ENCODE results near the gene NSMCE1.

Gene NSMCE1

GRCh38 chr16:27229891-27230470 lies 38.6 kb downstream of the NSMCE1 start:
- DNase-seq = no peak

- peak; percentile 68 to 90 for DNase-seq
Measured at GRCh38 chr16:27228621-27229501, 39.7 kb downstream of the NSMCE1 start.

- no peak for DNase-seq
Measured at GRCh38 chr16:27228045-27228444, 40.5 kb downstream of the NSMCE1 start.

GRCh38 chr16:27226976-27227705 lies 41.4 kb downstream of the NSMCE1 start:
- no peak for DNase-seq

GRCh38 chr16:27226476-27226875 lies 42.1 kb downstream of the NSMCE1 start:
- DNase-seq = no peak

- DNase-seq = no peak
Measured at GRCh38 chr16:27225536-27226360, 42.8 kb downstream of the NSMCE1 start.

GRCh38 chr16:27224741-27225300 lies 43.8 kb downstream of the NSMCE1 start:
- DNase-seq = no peak

GRCh38 chr16:27224271-27224737 lies 44.3 kb downstream of the NSMCE1 start:
- no peak for DNase-seq

GRCh38 chr16:27223701-27224100 lies 44.9 kb downstream of the NSMCE1 start:
- DNase-seq = no peak

GRCh38 chr16:27223226-27223610 lies 45.4 kb downstream of the NSMCE1 start:
- DNase-seq = no peak

GRCh38 chr16:27222249-27223225 lies 46.0 kb downstream of the NSMCE1 start:
- DNase-seq = no peak

GRCh38 chr16:27221576-27222248 lies 46.9 kb downstream of the NSMCE1 start:
- DNase-seq = no peak

GRCh38 chr16:27220991-27221390 lies 47.6 kb downstream of the NSMCE1 start:
- no peak for DNase-seq

- DNase-seq = no peak
Measured at GRCh38 chr16:27220527-27220926, 48.0 kb downstream of the NSMCE1 start.

GRCh38 chr16:27220120-27220519 lies 48.5 kb downstream of the NSMCE1 start:
- DNase-seq = no peak

- DNase-seq = no peak
Measured at GRCh38 chr16:27219161-27219560, 49.4 kb downstream of the NSMCE1 start.

- no peak for DNase-seq
Measured at GRCh38 chr16:27218756-27219155, 49.8 kb downstream of the NSMCE1 start.

GRCh38 chr16:27217256-27217655 lies 51.3 kb downstream of the NSMCE1 start:
- no peak for DNase-seq

GRCh38 chr16:27216297-27216885 lies 52.2 kb downstream of the NSMCE1 start:
- no peak for DNase-seq

- no peak for DNase-seq
Measured at GRCh38 chr16:27215660-27216059, 52.9 kb downstream of the NSMCE1 start.
